T-cell (primary cell): ENCODE results near the gene KIF26A. TPM values are rescaled to one million over a fixed set of nuclear protein-coding genes. Genes with fewer than 3 reads are reported as not detected.

Source experiments
- ATAC-seq, 4 experiments: fragments of 200-7000 bp in 3 of 4; fragments of 150-1000 bp in 1 of 4; cut with Tn5 transposase; replicated peaks in 1 of 4; 1 replicate in 3 of 4; 2 replicates in 1 of 4; pipeline ENCODE4 v1.10.0; 2021; ENCODE audit warnings: moderate library complexity in 3 of 4, mild to moderate bottlenecking in 2 of 4, moderate number of reproducible peaks in 1 of 4
- CTCF ChIA-PET, 2 donors: fragments of 300-600 bp; sonication (Branson Sonifier 250); formaldehyde crosslinking; loops; one replicate each; lab custom pipeline; 2022; ENCODE audit warnings: antibody characterized with exemption in 2 of 2; lab: Charles Lee
- POLR2A ChIA-PET, 2 donors: fragments of 300-600 bp; sonication (Branson Sonifier 250); formaldehyde crosslinking; loops; one replicate each; lab custom pipeline; 2022; ENCODE audit warnings: antibody characterized with exemption in 2 of 2; lab: Charles Lee
- DNase-seq, 35 experiments: peaks; one replicate each; pipeline versions ENCODE4 v3.0.0 to v3.0.0-alpha.2; 2013 to 2023
- H3K27ac ChIP-seq: one replicate; pipeline ENCODE4 v1.5.1; 2013; ENCODE audit warnings: low read length
- H3K27me3 ChIP-seq, 2 experiments: replicated peaks in 1 of 2; 1 replicate in 1 of 2; 2 replicates in 1 of 2; pipeline versions ENCODE4 v1.6.1 to v1.7.0; 2013; ENCODE audit warnings: low read length in 1 of 2, mixed read lengths in 1 of 2; ENCODE audit not compliant: control insufficient read depth in 2 of 2, insufficient read depth in 2 of 2; ENCODE audit errors: extremely low read depth in 1 of 2
- H3K36me3 ChIP-seq, 2 donors: 1 replicate in 1 of 2; 2 replicates in 1 of 2; pipeline versions ENCODE4 v1.6.1 to v1.7.0; 2013; ENCODE audit warnings: low read length in 1 of 2; ENCODE audit not compliant: control insufficient read depth in 2 of 2, insufficient read depth in 1 of 2; ENCODE audit errors: extremely low read depth in 1 of 2
- H3K4me1 ChIP-seq, 2 experiments: 1 replicate in 1 of 2; 2 replicates in 1 of 2; pipeline versions ENCODE4 v1.6.1 to v1.7.0; 2013; ENCODE audit warnings: low read length in 2 of 2, mixed read lengths in 1 of 2; ENCODE audit not compliant: insufficient read depth in 2 of 2, control insufficient read depth in 1 of 2; ENCODE audit errors: extremely low read depth in 1 of 2
- H3K4me3 ChIP-seq, 2 donors: 1 replicate in 1 of 2; 2 replicates in 1 of 2; pipeline versions ENCODE4 v1.5.1 to v1.7.0; 2013; ENCODE audit warnings: mild to moderate bottlenecking in 2 of 2, low read length in 1 of 2, moderate library complexity in 1 of 2; ENCODE audit not compliant: control insufficient read depth in 1 of 2; ENCODE audit errors: extremely low read depth in 1 of 2
- H3K9me3 ChIP-seq: 2 replicates; pipeline ENCODE4 v1.7.0; 2013
- H3K27ac Mint-ChIP-seq, 2 donors: one replicate each; pipeline ENCODE4 v1.8.0; 2020 to 2021; ENCODE audit warnings: mild to moderate bottlenecking in 2 of 2, mixed read lengths in 2 of 2
- H3K27me3 Mint-ChIP-seq, 2 donors: one replicate each; pipeline ENCODE4 v1.8.0; 2021 to 2022; ENCODE audit warnings: mixed read lengths in 2 of 2
- H3K36me3 Mint-ChIP-seq: one replicate; pipeline ENCODE4 v1.8.0; 2021; ENCODE audit warnings: mixed read lengths
- H3K4me1 Mint-ChIP-seq, 3 donors: one replicate each; pipeline ENCODE4 v1.8.0; 2020 to 2022; ENCODE audit warnings: mixed read lengths in 3 of 3, mild to moderate bottlenecking in 1 of 3
- H3K4me3 Mint-ChIP-seq, 3 donors: one replicate each; pipeline ENCODE4 v1.8.0; 2020 to 2022; ENCODE audit warnings: mild to moderate bottlenecking in 3 of 3, mixed read lengths in 3 of 3, moderate library complexity in 3 of 3
- H3K9me3 Mint-ChIP-seq, 3 donors: one replicate each; pipeline ENCODE4 v1.8.0; 2020 to 2022; ENCODE audit warnings: mixed read lengths in 3 of 3
- WGBS: methylation state at CpG from one replicate; pipeline ENCODE4 v1.1.5; 2013; ENCODE audit warnings: missing lambda C conversion rate; ENCODE audit not compliant: insufficient coverage; 5-methylcytosine and 5-hydroxymethylcytosine counted together
- total RNA-seq, 35 experiments: library from RNA in 6 of 35; stranded (reverse) in 6 of 35; fragments of 120-200 nt in 1 of 35; gene quantifications; one replicate each; pipeline versions ENCODE4 v1.2.1 to v1.2.4 and lab custom pipeline; 2013 to 2026

KIF26A gene
- total RNA-seq, 5 donors from 2014 or later (not counting 1 experiment from before 2014, with no cell fraction given), result 0.07 to 1.6 (median 0.44) TPM

DNA sequence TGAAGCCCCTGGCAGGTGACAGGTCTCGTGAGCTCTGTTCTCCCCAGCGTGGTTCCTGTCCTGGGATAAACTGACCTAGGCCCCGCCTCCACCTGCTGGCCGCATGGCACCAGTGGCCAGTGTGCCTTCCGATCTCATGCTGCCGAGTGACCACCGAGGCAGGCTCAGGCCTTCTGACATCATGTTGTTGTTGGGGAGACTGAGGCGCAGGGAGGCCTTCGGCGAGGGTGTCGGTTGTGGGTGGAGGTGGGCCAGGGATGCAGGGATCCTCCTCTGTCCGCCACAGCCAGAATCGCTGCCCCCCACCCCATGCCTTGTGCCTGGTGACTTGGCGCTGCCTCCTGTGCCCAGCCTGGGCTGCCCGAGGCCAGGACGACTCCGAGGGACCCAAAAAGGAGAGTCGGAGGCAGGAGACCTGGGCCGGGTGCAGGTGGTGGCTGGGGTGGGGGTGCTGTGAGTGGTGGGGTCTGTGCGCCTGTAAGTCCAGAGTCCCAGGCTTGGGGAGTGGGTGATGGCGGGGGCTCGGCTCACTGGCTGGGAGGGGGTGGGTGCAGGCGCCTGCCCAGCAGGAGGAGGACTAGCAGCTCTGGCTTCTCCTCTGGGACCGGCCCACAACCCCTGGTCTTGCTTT lies 28.5 kb upstream of the KIF26A start:
- no peak overlapping the region for H3K27ac Mint-ChIP-seq

GRCh38 chr14:104110491-104111209 lies 27.7 kb upstream of the KIF26A start:
- H3K36me3 Mint-ChIP-seq, result no peaks in the 10 kb centered on the region
- H3K9me3 Mint-ChIP-seq, result no peaks in the 10 kb centered on the region
- Histone ChIP-seq H3K4me3 (no peak overlapping the region), H3K36me3 (no peaks in the 10 kb centered on the region), H3K27ac (no peak overlapping the region), H3K4me1 (no peaks in the 10 kb centered on the region), H3K27me3 (peaks cover 0 to 39% of the 10 kb centered on the region in 2 experiments), H3K9me3 (no peaks in the 10 kb centered on the region)
- no peak overlapping the region for H3K27ac Mint-ChIP-seq
- ATAC-seq (no peak), DNase-seq (peak in 1 of 35 experiments; percentile 2)
- 70% methylated on average over 13 of the region's 18 CpGs for WGBS
- ChIA-PET POLR2A (no interaction called here), CTCF (no interaction called here)
- no peaks in the 10 kb centered on the region for H3K4me1 Mint-ChIP-seq
- peaks cover under 1 to 17% of the 10 kb centered on the region in 2 donors for H3K27me3 Mint-ChIP-seq
- H3K4me3 Mint-ChIP-seq, result no peak overlapping the region

More for the DNA sequence above, 28.5 kb upstream of the KIF26A start:
- 76% methylated on average over 19 of the region's 24 CpGs for WGBS
- Mint-ChIP-seq H3K4me3 (no peak overlapping the region), H3K4me1 (no peaks in the 10 kb centered on the region), H3K36me3 (no peaks in the 10 kb centered on the region), H3K27me3 (peaks cover 0 to 9% of the 10 kb centered on the region in 2 donors), H3K9me3 (no peaks in the 10 kb centered on the region)
- Histone ChIP-seq H3K27me3 (peaks cover 0 to 31% of the 10 kb centered on the region in 2 experiments), H3K4me3 (no peak overlapping the region), H3K4me1 (no peaks in the 10 kb centered on the region), H3K27ac (no peak overlapping the region), H3K9me3 (no peaks in the 10 kb centered on the region), H3K36me3 (no peaks in the 10 kb centered on the region)
- ATAC-seq (no peak), DNase-seq (peak in 1 of 35 experiments; percentile 1)
- ChIA-PET POLR2A (no interaction called here), CTCF (no interaction called here)

DNA sequence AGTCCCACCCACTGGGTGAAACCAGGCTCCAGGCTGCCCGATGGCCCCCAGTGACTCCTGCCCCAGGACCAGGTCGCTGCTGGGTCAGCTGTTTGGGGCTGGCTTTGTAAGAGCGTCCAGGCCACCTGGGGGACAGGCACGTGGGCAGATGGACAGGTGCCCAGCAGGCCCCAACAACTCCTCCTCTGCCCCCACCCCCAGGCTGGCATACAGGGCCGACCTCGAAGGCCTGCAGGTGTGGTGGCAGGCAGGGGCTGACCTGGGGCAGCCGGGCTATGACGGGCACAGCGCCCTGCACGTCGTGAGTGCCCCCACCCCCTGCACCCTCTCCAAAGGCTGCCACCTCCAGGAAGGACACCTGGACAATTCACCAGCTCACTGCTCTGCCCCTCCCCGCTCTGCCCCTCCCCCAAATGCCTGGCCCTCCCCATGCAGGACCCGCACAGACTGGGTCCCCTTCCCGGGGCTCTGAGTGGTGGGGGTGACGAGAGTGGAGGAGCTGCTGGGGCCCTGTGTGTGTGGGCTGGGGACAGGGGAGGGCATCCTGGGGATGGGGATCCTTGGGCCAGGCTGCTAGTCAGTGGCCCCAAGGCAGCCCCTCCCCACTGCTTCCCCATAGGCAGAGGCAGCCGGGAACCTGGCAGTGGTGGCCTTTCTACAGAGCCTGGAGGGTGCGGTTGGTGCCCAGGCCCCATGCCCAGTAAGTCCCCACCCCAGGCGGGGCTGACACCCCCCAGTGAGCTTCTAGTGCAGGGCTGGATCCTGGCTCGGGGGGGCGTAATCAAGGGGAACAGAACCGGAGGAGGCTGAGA lies 26.9 kb upstream of the KIF26A start:
- WGBS, result 70% methylated on average over 11 of the region's 21 CpGs
- POLR2A ChIA-PET, result no interaction called here
- ATAC-seq, result no peak
- Histone ChIP-seq H3K4me1 (peaks cover 0 to 6% of the 10 kb centered on the region in 2 experiments), H3K4me3 (no peak overlapping the region), H3K27ac (no peak overlapping the region), H3K9me3 (no peaks in the 10 kb centered on the region), H3K36me3 (no peaks in the 10 kb centered on the region), H3K27me3 (peaks cover 0 to 44% of the 10 kb centered on the region in 2 experiments)
- Mint-ChIP-seq H3K27me3 (peaks cover 6 to 24% of the 10 kb centered on the region in 2 donors), H3K4me1 (no peaks in the 10 kb centered on the region), H3K27ac (no peak overlapping the region), H3K36me3 (no peaks in the 10 kb centered on the region), H3K4me3 (no peak overlapping the region), H3K9me3 (no peaks in the 10 kb centered on the region)
- CTCF ChIA-PET, result no interaction called here
- DNase-seq, result peak in 2 of 35 experiments; percentile 2 to 3

DNA sequence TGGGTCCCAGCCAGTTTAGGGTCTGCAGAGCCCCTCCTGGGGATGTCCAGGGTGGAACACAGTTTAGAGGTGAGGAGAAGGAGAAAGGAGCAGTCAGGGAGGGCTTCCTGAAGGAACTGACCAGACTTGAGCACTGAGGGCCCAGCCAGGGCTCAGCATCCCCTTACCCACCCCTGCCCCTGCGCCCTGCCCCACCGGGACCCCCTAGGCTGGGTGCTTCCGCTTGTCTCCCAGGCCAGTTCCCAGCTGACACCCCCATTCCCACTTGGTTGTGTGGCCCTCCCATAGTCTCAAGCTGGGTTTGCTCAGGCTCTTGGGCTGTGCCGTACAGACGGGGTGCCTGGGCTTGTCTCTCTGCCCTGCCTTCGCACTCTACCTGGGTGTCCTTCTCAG lies 26.3 kb upstream of the KIF26A start:
- Histone ChIP-seq H3K9me3 (no peaks in the 10 kb centered on the region), H3K36me3 (no peaks in the 10 kb centered on the region), H3K4me3 (no peak overlapping the region), H3K4me1 (peaks cover 0 to 7% of the 10 kb centered on the region in 2 experiments), H3K27ac (no peak overlapping the region), H3K27me3 (peaks cover 0 to 45% of the 10 kb centered on the region in 2 experiments)
- CTCF ChIA-PET, result no interaction called here
- peak in 2 of 35 experiments; percentile 1 to 2 for DNase-seq
- Mint-ChIP-seq H3K27me3 (peaks cover 6 to 24% of the 10 kb centered on the region in 2 donors), H3K4me1 (no peaks in the 10 kb centered on the region), H3K27ac (no peak overlapping the region), H3K36me3 (no peaks in the 10 kb centered on the region), H3K4me3 (no peak overlapping the region), H3K9me3 (no peaks in the 10 kb centered on the region)
- POLR2A ChIA-PET, result no interaction called here
- WGBS, result 77% methylated on average over 6 of the region's 6 CpGs
- ATAC-seq, result no peak

GRCh38 chr14:104112609-104113571 lies 25.5 kb upstream of the KIF26A start:
- WGBS, result 57% methylated on average over 9 of the region's 17 CpGs
- DNase-seq, result peak in 1 of 35 experiments; percentile 2

More at GRCh38 chr14:104112609-104113571, 25.5 kb upstream of the KIF26A start:
- no peaks in the 10 kb centered on the region for H3K4me1 Mint-ChIP-seq
- no peaks in the 10 kb centered on the region for H3K36me3 Mint-ChIP-seq
- H3K4me3 Mint-ChIP-seq, result no peak overlapping the region
- ATAC-seq, result no peak
- H3K27ac ChIP-seq, result no peak overlapping the region
- peaks cover 0 to 45% of the 10 kb centered on the region in 2 experiments for H3K27me3 ChIP-seq
- no peak overlapping the region for H3K27ac Mint-ChIP-seq
- POLR2A ChIA-PET, result no interaction called here
- H3K4me1 ChIP-seq, result peaks cover 0 to 7% of the 10 kb centered on the region in 2 experiments
- no peak overlapping the region for H3K4me3 ChIP-seq
- H3K27me3 Mint-ChIP-seq, result peaks cover 6 to 27% of the 10 kb centered on the region in 2 donors
- CTCF ChIA-PET, result no interaction called here
- H3K36me3 ChIP-seq, result no peaks in the 10 kb centered on the region
- H3K9me3 Mint-ChIP-seq, result no peaks in the 10 kb centered on the region
- no peaks in the 10 kb centered on the region for H3K9me3 ChIP-seq
